Thyroid gland (tissue), 4 donors: ENCODE data around the gene TMEM38A. TPM values are rescaled to one million over a fixed set of nuclear protein-coding genes. Genes with fewer than 3 reads are reported as not detected.
"Not testable (repeated sequence)": the region's sequence is repeated elsewhere in the genome, so short reads cannot be mapped to it uniquely, and the experiment has no call there.

Experiments used
- DNase-seq, 2 donors: peaks; one replicate each; pipeline ENCODE4 v3.0.0-alpha.2; 2019
- H3K27ac ChIP-seq, 3 donors: fragments of 200-600 bp; sonication (generic); 1 replicate in 2 of 3; 2 replicates in 1 of 3; pipeline ENCODE4 v1.5.1; 2016 to 2019; ENCODE audit warnings: mild to moderate bottlenecking in 1 of 3, moderate library complexity in 1 of 3
- H3K27me3 ChIP-seq: fragments of 200-600 bp; sonication (generic); one replicate; pipeline ENCODE4 v1.5.1; 2019
- H3K36me3 ChIP-seq, 2 donors: fragments of 200-600 bp; sonication (generic); one replicate each; pipeline ENCODE4 v1.5.1; 2016 to 2019
- H3K4me1 ChIP-seq, 2 donors: fragments of 200-600 bp; sonication (generic); one replicate each; pipeline ENCODE4 v1.5.1; 2017 to 2019
- H3K4me3 ChIP-seq, 3 donors: fragments of 200-600 bp; sonication (generic); replicated peaks in 1 of 3; 1 replicate in 2 of 3; 2 replicates in 1 of 3; pipeline ENCODE4 v1.5.1; 2016; ENCODE audit warnings: mild to moderate bottlenecking in 1 of 3
- H3K9me3 ChIP-seq: fragments of 200-600 bp; sonication (generic); one replicate; pipeline ENCODE4 v1.5.1; 2017
- POLR2A ChIP-seq, 2 donors: fragments of 450-650 bp; IDR thresholded peaks; one replicate each; pipeline ENCODE4 v1.6.1; 2017; ENCODE audit warnings: antibody characterized with exemption in 2 of 2, mild to moderate bottlenecking in 2 of 2, moderate library complexity in 1 of 2
- WGBS, 2 donors: methylation state at CpG; one replicate each; pipeline ENCODE4 v1.1.5; 2017; 5-methylcytosine and 5-hydroxymethylcytosine counted together
- intact Hi-C: fragments of 100-400 bp; cut with DNase I; formaldehyde crosslinking; loops from one replicate; pipeline ENCODE4 v1.15.1; 2023
- total RNA-seq, 4 donors: library from RNA; depleted of rRNA; stranded (reverse); fragments of >200 nt; gene quantifications; one replicate each; pipeline ENCODE4 v1.2.3, GENCODE V29; 2016
- TF ChIP-seq, protein P1 (sequence below), 6 experiments: fragments of 200-600 bp in 3 of 6; fragments of 450-650 bp in 3 of 6; sonication (generic) in 3 of 6; IDR thresholded peaks; one replicate each; pipeline ENCODE4 v1.5.1; 2016 to 2019; ENCODE audit warnings: antibody characterized with exemption in 6 of 6, mild to moderate bottlenecking in 2 of 6, inconsistent platforms in 1 of 6, moderate library complexity in 1 of 6

Gene TMEM38A
- total RNA-seq, 4 donors from 2014 or later, result 3.2 to 7.8 (median 5.6) TPM

DNA sequence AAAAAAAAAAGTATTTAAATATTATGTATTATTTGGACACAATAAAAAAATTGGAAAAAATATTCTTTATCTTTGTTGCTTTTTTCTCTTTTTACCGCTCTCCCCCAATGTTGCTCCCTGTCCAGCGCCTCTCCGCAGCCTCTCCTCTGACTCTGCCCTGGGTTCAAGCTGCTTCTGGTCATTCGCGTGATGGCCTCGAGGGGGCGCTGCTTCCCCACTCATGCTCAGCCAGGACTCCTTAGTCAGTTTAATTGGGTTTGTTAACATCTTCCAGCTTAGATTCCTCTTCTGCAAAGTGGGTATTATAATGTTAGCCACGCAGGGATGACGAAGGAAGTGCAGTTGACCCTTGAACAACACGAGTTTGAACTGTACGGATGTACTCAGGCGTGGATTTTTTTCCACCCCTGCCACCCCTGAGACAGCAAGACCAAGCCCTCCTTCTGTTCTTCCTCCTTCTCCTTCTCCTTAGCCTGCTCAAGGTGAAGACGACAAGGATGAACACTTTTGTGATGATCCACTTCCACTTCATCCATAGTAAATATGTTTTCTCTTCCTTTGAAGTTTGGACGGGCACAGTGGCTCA, 53.9 kb downstream of the TMEM38A start:
- Histone ChIP-seq H3K4me3 (no peak overlapping the region), H3K27me3 (no peaks in the 10 kb centered on the region), H3K27ac (no peak overlapping the region), H3K36me3 (no peaks in the 10 kb centered on the region), H3K9me3 (no peaks in the 10 kb centered on the region), H3K4me1 (peaks cover 0 to 14% of the 10 kb centered on the region in 2 donors)
- WGBS, 2 donors, result 20 to 22% methylated on average over 14 of the region's 14 CpGs
- DNase-seq, result peak; percentile 24 to 55
- intact Hi-C loops, result no loop called here
- TF ChIP-seq POLR2A (IDR thresholded peaks at IDR 0.05), result no peak
- TF ChIP-seq, protein P1, sequence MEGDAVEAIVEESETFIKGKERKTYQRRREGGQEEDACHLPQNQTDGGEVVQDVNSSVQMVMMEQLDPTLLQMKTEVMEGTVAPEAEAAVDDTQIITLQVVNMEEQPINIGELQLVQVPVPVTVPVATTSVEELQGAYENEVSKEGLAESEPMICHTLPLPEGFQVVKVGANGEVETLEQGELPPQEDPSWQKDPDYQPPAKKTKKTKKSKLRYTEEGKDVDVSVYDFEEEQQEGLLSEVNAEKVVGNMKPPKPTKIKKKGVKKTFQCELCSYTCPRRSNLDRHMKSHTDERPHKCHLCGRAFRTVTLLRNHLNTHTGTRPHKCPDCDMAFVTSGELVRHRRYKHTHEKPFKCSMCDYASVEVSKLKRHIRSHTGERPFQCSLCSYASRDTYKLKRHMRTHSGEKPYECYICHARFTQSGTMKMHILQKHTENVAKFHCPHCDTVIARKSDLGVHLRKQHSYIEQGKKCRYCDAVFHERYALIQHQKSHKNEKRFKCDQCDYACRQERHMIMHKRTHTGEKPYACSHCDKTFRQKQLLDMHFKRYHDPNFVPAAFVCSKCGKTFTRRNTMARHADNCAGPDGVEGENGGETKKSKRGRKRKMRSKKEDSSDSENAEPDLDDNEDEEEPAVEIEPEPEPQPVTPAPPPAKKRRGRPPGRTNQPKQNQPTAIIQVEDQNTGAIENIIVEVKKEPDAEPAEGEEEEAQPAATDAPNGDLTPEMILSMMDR (IDR thresholded peaks at IDR 0.05), result peak; percentile 47 to 89 (median 79)

DNA sequence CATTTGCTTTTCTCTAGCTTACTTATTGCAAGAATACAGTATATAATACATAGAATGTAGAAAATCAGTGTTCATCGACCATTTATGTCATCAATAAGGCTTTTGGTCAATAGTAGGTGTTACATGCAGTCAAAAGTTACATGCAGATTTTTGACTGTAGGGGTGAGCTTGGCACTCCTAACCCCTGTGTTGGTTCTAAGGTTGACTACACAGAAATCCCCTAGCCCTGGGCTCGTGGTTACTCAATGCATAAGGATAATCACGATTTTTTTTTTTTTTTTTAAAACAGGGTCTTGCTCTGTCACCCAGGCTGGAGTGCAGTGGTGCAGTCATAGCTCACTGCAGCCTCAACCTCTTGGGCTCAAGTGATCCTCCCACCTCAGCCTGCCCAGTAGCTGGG, 54.7 kb downstream of the TMEM38A start:
- TF ChIP-seq, protein P1 (IDR thresholded peaks at IDR 0.05), result no peak
- TF ChIP-seq POLR2A (IDR thresholded peaks at IDR 0.05), result no peak
- Histone ChIP-seq H3K9me3 (no peaks in the 10 kb centered on the region), H3K36me3 (no peaks in the 10 kb centered on the region), H3K27ac (no peak overlapping the region), H3K27me3 (no peaks in the 10 kb centered on the region), H3K4me3 (no peak overlapping the region), H3K4me1 (peaks cover 4 to 15% of the 10 kb centered on the region in 2 donors)
- WGBS, 2 donors, result 66 to 69% methylated on average over 3 of the region's 3 CpGs
- intact Hi-C loops, result no loop called here
- DNase-seq, result no peak

DNA sequence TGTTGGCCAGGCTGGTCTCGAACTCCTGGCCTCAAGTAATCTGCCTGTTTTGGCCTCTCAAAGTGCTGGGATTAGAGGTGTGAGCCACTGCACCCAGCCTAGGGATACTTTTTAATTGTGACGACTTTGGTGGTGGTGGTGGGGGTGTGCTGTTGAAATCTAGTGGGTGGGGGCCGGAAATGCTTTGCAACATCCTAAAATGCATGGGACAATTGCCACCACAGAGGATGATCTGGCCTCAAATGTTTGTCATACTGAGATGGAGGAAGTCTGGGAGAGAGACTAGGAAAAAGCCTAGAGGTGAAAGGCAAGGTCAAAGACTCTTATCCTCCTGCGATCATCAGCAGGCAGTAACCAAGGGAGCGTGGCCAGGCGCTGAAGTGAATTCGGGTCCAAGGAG, 60.1 kb downstream of the TMEM38A start:
- WGBS, 2 donors, result 71 to 88% methylated on average over 7 of the region's 7 CpGs
- peak overlapping the region in 1 of 3 donors; percentile 12 for H3K27ac ChIP-seq
- no peak for TF ChIP-seq POLR2A (IDR thresholded peaks at IDR 0.05)
- TF ChIP-seq, protein P1 (IDR thresholded peaks at IDR 0.05), result no peak

GRCh38 chr19:16722591-16722990, 61.7 kb downstream of the TMEM38A start:
- WGBS, 2 donors, result 71 to 76% methylated on average over 3 of the region's 3 CpGs
- DNase-seq, result no peak
- H3K36me3 ChIP-seq, result no peaks in the 10 kb centered on the region

More for the DNA sequence above, 60.1 kb downstream of the TMEM38A start:
- Histone ChIP-seq H3K36me3 (no peaks in the 10 kb centered on the region), H3K4me1 (peaks cover 7 to 12% of the 10 kb centered on the region in 2 donors), H3K9me3 (no peaks in the 10 kb centered on the region), H3K4me3 (no peak overlapping the region), H3K27me3 (no peaks in the 10 kb centered on the region)
- intact Hi-C loops, result no loop called here
- no peak for DNase-seq

DNA sequence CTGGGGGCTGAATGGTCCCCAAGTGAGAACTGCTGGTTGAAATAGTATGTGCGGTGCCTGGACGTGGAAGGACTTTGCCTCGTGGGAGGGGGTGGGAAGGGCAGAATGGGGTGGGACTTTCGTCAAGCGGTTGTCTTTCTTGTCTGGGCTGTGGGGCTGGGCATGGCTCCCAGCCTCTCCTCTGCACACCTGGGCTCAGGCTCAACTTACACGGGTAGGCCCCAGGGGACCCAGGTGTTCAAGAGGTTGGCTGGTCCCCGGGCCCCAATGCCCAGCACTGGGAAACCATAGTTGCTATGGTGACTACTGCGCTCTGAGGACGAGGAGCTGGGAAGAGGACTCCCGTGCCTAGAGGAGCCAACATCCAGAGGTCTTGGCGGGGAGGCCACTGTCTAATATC, 66.0 kb downstream of the TMEM38A start:
- 76 to 88% methylated on average over 9 to 10 of the region's 11 CpGs for WGBS, 2 donors
- no peaks in the 10 kb centered on the region for H3K4me1 ChIP-seq
- no peak overlapping the region for H3K27ac ChIP-seq
- no peaks in the 10 kb centered on the region for H3K9me3 ChIP-seq
- H3K4me3 ChIP-seq, result no peak overlapping the region
- no peaks in the 10 kb centered on the region for H3K27me3 ChIP-seq
- no peaks in the 10 kb centered on the region for H3K36me3 ChIP-seq
- DNase-seq, result no peak
- TF ChIP-seq, protein P1 (IDR thresholded peaks at IDR 0.05), result no peak
- TF ChIP-seq POLR2A (IDR thresholded peaks at IDR 0.05), result no peak
- intact Hi-C loops, result no loop called here

More at GRCh38 chr19:16722591-16722990, 61.7 kb downstream of the TMEM38A start:
- no peaks in the 10 kb centered on the region for H3K27me3 ChIP-seq
- no peak overlapping the region for H3K27ac ChIP-seq
- TF ChIP-seq, protein P1 (IDR thresholded peaks at IDR 0.05), result no peak
- no peak for TF ChIP-seq POLR2A (IDR thresholded peaks at IDR 0.05)
- intact Hi-C loops, result no loop called here
- peaks cover 7 to 12% of the 10 kb centered on the region in 2 donors for H3K4me1 ChIP-seq
- no peaks in the 10 kb centered on the region for H3K9me3 ChIP-seq
- H3K4me3 ChIP-seq, result no peak overlapping the region

DNA sequence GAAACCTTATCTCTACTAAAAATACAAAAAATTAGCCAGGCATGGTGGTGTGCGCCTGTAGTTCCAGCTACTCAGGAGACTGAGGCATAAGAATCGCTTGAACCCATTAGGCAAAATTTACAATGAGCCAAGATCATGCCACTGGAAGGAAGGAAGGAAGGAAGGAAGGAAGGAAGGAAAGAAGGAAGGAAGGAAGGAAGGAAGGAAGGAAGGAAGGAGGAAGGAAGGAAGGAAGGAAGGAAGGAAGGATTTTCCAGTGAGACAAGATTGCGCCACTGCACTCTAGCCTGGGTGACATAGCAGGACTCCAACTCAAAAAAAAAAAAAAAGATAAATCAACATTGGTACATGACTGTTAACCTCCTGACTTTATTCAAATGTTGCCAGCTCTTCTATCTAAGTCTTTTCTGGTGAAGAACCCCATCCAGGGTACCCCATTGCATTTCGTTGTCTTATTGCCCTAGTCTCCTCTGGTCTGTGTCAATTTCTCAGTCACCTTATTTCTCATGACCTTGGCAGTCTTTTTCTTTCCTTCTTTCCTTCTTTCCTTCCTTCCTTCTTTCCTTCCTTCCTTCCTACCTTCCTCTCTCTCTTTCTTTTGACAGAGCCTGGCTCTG, 74.8 kb downstream of the TMEM38A start:
- H3K27ac ChIP-seq, DNase-seq, H3K36me3 ChIP-seq, H3K27me3 ChIP-seq, H3K9me3 ChIP-seq, H3K4me3 ChIP-seq, intact Hi-C loops: not testable (repeated sequence)
- H3K4me1 ChIP-seq, result peaks cover 8 to 11% of the 10 kb centered on the region in 2 donors
- WGBS, 2 donors, result 89 to 93% methylated on average over 4 of the region's 4 CpGs
